ENCODE results near the gene P2RX4.

Gene P2RX4

GRCh38 chr12:121175383-121176119 lies 34.4 kb upstream of the P2RX4 start:
- Histone ChIP-seq H3K4me3 (ENCODE audit: low read depth, low read length) (no peak overlapping the region), H3K27me3 (ENCODE audit: insufficient read depth, low read depth, severe bottlenecking) (peaks cover 48% of the 10 kb centered on the region), H3K36me3 (no peaks in the 10 kb centered on the region), H3K9me3 (ENCODE audit: severe bottlenecking) (no peaks in the 10 kb centered on the region), H3K27ac (no peak overlapping the region)
- no peak for DNase-seq
- TF ChIP-seq CTCF (IDR thresholded peaks at IDR 0.05; ENCODE audit: low read depth, low read length): no peak

- no peak overlapping the region for H3K4me3 ChIP-seq (ENCODE audit: low read depth, low read length)
- no peaks in the 10 kb centered on the region for H3K9me3 ChIP-seq (ENCODE audit: severe bottlenecking)
- no peak overlapping the region for H3K27ac ChIP-seq
- no peaks in the 10 kb centered on the region for H3K36me3 ChIP-seq
- peaks cover 41% of the 10 kb centered on the region for H3K27me3 ChIP-seq (ENCODE audit: insufficient read depth, low read depth, severe bottlenecking)
- no peak for TF ChIP-seq CTCF (IDR thresholded peaks at IDR 0.05; ENCODE audit: low read depth, low read length)
- DNase-seq: no peak
Measured at GRCh38 chr12:121176826-121177529, 33.0 kb upstream of the P2RX4 start.

DNA sequence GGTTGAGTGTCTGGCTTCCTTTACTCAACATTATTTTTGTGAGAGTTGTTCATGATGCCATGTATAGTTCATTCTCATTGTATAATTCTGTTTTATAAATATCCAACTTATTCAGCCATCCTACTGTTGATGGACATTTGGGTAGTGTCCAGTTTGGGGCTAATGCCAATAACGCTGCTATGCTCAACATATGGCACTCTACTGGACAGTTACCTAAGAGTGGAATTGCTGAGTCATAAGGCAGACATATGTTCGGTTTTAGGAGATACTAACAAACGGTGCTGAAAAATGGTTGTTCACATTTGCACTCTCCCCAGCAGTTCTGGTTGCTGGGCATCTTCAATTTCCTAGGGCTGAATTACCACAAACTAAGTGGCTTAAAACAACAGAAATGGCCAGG lies 28.7 kb upstream of the P2RX4 start:
- no peak overlapping the region for H3K27ac ChIP-seq
- TF ChIP-seq CTCF (IDR thresholded peaks at IDR 0.05; ENCODE audit: low read depth, low read length): no peak
- H3K27me3 ChIP-seq (ENCODE audit: insufficient read depth, low read depth, severe bottlenecking): peaks cover 1% of the 10 kb centered on the region
- DNase-seq: no peak
- no peaks in the 10 kb centered on the region for H3K36me3 ChIP-seq
- H3K9me3 ChIP-seq (ENCODE audit: severe bottlenecking): no peaks in the 10 kb centered on the region
- H3K4me3 ChIP-seq (ENCODE audit: low read depth, low read length): no peak overlapping the region

- H3K4me3 ChIP-seq (ENCODE audit: low read depth, low read length): no peak overlapping the region
- no peaks in the 10 kb centered on the region for H3K27me3 ChIP-seq (ENCODE audit: insufficient read depth, low read depth, severe bottlenecking)
- DNase-seq: no peak
- H3K27ac ChIP-seq: no peak overlapping the region
- no peak for TF ChIP-seq CTCF (IDR thresholded peaks at IDR 0.05; ENCODE audit: low read depth, low read length)
- no peaks in the 10 kb centered on the region for H3K9me3 ChIP-seq (ENCODE audit: severe bottlenecking)
- H3K36me3 ChIP-seq: no peaks in the 10 kb centered on the region
Measured at GRCh38 chr12:121182222-121182893, 27.6 kb upstream of the P2RX4 start.

GRCh38 chr12:121184425-121184824 lies 25.5 kb upstream of the P2RX4 start:
- Histone ChIP-seq H3K36me3 (no peaks in the 10 kb centered on the region), H3K27me3 (ENCODE audit: insufficient read depth, low read depth, severe bottlenecking) (no peaks in the 10 kb centered on the region), H3K4me3 (ENCODE audit: low read depth, low read length) (no peak overlapping the region), H3K27ac (no peak overlapping the region), H3K9me3 (ENCODE audit: severe bottlenecking) (no peaks in the 10 kb centered on the region)
- DNase-seq: no peak
- no peak for TF ChIP-seq CTCF (IDR thresholded peaks at IDR 0.05; ENCODE audit: low read depth, low read length)

Data from WERI-Rb-1 (cell line).